Measurements from ENCODE around the gene ZNF862.

DNA sequence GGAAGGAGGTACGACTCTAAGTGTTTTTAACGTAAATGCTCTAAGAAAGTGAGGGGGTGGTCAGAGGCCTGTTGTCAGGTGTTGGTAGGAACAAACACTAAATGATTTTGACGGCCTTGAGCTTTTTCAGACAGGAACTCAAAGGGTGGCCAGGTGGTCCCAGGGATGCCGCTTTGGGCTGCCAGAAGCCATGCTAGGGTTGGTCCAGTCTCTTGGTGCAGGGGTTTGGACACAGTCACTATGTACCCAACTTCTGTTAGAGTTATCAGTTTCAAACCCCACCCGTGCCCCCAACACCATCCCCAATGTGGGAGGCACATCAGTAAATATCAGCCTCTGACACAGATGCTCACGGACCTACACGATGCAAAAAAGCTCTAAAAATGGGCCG is 44.9 kb downstream of the ZNF862 start:
- no peak for TF ChIP-seq EP300 (IDR thresholded peaks at IDR 0.05; ENCODE audit: borderline replicate concordance in 1 of 2, low read depth in 2 of 2, low read length in 2 of 2)
- no peak for TF ChIP-seq RXRA (IDR thresholded peaks at IDR 0.05; ENCODE audit: insufficient read depth, low read depth, low read length)
- TF ChIP-seq, protein P1, sequence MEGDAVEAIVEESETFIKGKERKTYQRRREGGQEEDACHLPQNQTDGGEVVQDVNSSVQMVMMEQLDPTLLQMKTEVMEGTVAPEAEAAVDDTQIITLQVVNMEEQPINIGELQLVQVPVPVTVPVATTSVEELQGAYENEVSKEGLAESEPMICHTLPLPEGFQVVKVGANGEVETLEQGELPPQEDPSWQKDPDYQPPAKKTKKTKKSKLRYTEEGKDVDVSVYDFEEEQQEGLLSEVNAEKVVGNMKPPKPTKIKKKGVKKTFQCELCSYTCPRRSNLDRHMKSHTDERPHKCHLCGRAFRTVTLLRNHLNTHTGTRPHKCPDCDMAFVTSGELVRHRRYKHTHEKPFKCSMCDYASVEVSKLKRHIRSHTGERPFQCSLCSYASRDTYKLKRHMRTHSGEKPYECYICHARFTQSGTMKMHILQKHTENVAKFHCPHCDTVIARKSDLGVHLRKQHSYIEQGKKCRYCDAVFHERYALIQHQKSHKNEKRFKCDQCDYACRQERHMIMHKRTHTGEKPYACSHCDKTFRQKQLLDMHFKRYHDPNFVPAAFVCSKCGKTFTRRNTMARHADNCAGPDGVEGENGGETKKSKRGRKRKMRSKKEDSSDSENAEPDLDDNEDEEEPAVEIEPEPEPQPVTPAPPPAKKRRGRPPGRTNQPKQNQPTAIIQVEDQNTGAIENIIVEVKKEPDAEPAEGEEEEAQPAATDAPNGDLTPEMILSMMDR (IDR thresholded peaks at IDR 0.05; ENCODE audit: control extremely low read depth in 1 of 3, insufficient read depth in 1 of 3, low read depth in 1 of 3, low read length in 3 of 3) = no peak
- no peak for TF ChIP-seq JUN (IDR thresholded peaks at IDR 0.05; ENCODE audit: low read depth, low read length)
- TF ChIP-seq POLR2AphosphoS5 (IDR thresholded peaks at IDR 0.05; ENCODE audit: low read depth, low read length) = no peak
- no peak for TF ChIP-seq CHD2 (IDR thresholded peaks at IDR 0.05; ENCODE audit: low read length)
- TF ChIP-seq RBBP5 (IDR thresholded peaks at IDR 0.05; ENCODE audit: borderline replicate concordance, low read depth, low read length) = no peak
- no peak for TF ChIP-seq PHF8 (conservative IDR thresholded peaks at IDR 0.05; ENCODE audit: low read depth, low read length)
- no peak for TF ChIP-seq TEAD4 (IDR thresholded peaks at IDR 0.05; ENCODE audit: low read depth, low read length)
